Nephron progenitor cell (in vitro differentiated cells): ENCODE results near the gene AP4E1.
"Not testable (repeated sequence)": the region's sequence is repeated elsewhere in the genome, so short reads cannot be mapped to it uniquely, and the experiment has no call there.

ENCODE experiments used
- DNase-seq: peaks from one replicate; pipeline ENCODE4 v3.0.0; 2021
- H3K27ac Mint-ChIP-seq: 2 replicates; pipeline ENCODE4 v1.8.0; 2021; ENCODE audit warnings: mild to moderate bottlenecking, moderate library complexity, mixed read lengths
- H3K27me3 Mint-ChIP-seq: 2 replicates; pipeline ENCODE4 v1.8.0; 2021; ENCODE audit warnings: mild to moderate bottlenecking, low read depth, mixed read lengths; ENCODE audit not compliant: poor library complexity
- H3K36me3 Mint-ChIP-seq: 2 replicates; pipeline ENCODE4 v1.8.0; 2021; ENCODE audit warnings: low read depth, mixed read lengths
- H3K4me1 Mint-ChIP-seq: 2 replicates; pipeline ENCODE4 v1.8.0; 2021; ENCODE audit warnings: mixed read lengths
- H3K4me3 Mint-ChIP-seq: 2 replicates; pipeline ENCODE4 v1.8.0; 2021; ENCODE audit warnings: mild to moderate bottlenecking, moderate library complexity, mixed read lengths
- H3K9me3 Mint-ChIP-seq: 2 replicates; pipeline ENCODE4 v1.8.0; 2021; ENCODE audit warnings: mild to moderate bottlenecking, moderate library complexity, mixed read lengths
- CTCF ChIP-seq: fragments of 200-600 bp; sonication (generic); IDR thresholded peaks from 2 replicates; pipeline ENCODE4 v1.5.0; 2021; ENCODE audit warnings: antibody characterized with exemption

The AP4E1 gene

GRCh38 chr15:50891159-50891558 is 17.3 kb upstream of the AP4E1 start:
- Mint-ChIP-seq H3K27me3 (peaks cover 2% of the 10 kb centered on the region), H3K4me3 (no peak overlapping the region), H3K27ac (no peak overlapping the region), H3K9me3 (peaks cover 56% of the 10 kb centered on the region), H3K36me3 (peaks cover 46% of the 10 kb centered on the region), H3K4me1 (no peaks in the 10 kb centered on the region)
- TF ChIP-seq CTCF = no peak
- DNase-seq = no peak

- Mint-ChIP-seq H3K4me3 (no peak overlapping the region), H3K27ac (no peak overlapping the region), H3K27me3 (peaks cover 2% of the 10 kb centered on the region), H3K4me1 (no peaks in the 10 kb centered on the region), H3K36me3 (peaks cover 44% of the 10 kb centered on the region), H3K9me3 (peaks cover 58% of the 10 kb centered on the region)
- no peak for TF ChIP-seq CTCF
- no peak for DNase-seq
These were observed 14.5 kb upstream of the AP4E1 start for GRCh38 chr15:50893976-50894375.

- peaks cover 11% of the 10 kb centered on the region for H3K36me3 Mint-ChIP-seq
- H3K4me3 Mint-ChIP-seq, H3K27ac Mint-ChIP-seq, H3K9me3 Mint-ChIP-seq, H3K4me1 Mint-ChIP-seq, DNase-seq, H3K27me3 Mint-ChIP-seq: not testable (repeated sequence)
These were observed 7.1 kb upstream of the AP4E1 start for GRCh38 chr15:50901390-50901789.

GRCh38 chr15:50904211-50904610 is 4.3 kb upstream of the AP4E1 start:
- peaks cover 11% of the 10 kb centered on the region for H3K36me3 Mint-ChIP-seq
- H3K27ac Mint-ChIP-seq = no peak overlapping the region
- TF ChIP-seq CTCF = no peak
- no peaks in the 10 kb centered on the region for H3K9me3 Mint-ChIP-seq
- no peaks in the 10 kb centered on the region for H3K27me3 Mint-ChIP-seq
- no peak for DNase-seq
- peaks cover 15% of the 10 kb centered on the region for H3K4me1 Mint-ChIP-seq
- no peak overlapping the region for H3K4me3 Mint-ChIP-seq

GRCh38 chr15:50905055-50905454 is 3.4 kb upstream of the AP4E1 start:
- no peak overlapping the region for H3K4me3 Mint-ChIP-seq
- no peak for DNase-seq
- H3K27ac Mint-ChIP-seq = no peak overlapping the region
- peaks cover 18% of the 10 kb centered on the region for H3K4me1 Mint-ChIP-seq
- H3K36me3 Mint-ChIP-seq = peaks cover 11% of the 10 kb centered on the region
- no peak for TF ChIP-seq CTCF
- H3K27me3 Mint-ChIP-seq = peaks cover under 1% of the 10 kb centered on the region
- H3K9me3 Mint-ChIP-seq = no peaks in the 10 kb centered on the region

- no peak overlapping the region for H3K27ac Mint-ChIP-seq
- peaks cover 12% of the 10 kb centered on the region for H3K36me3 Mint-ChIP-seq
- H3K4me3 Mint-ChIP-seq = peak overlapping the region; percentile 90
- no peak for TF ChIP-seq CTCF
- no peak for DNase-seq
- peaks cover 2% of the 10 kb centered on the region for H3K27me3 Mint-ChIP-seq
- H3K4me1 Mint-ChIP-seq = peaks cover 22% of the 10 kb centered on the region
- H3K9me3 Mint-ChIP-seq = no peaks in the 10 kb centered on the region
These were observed 1.4 kb upstream of the AP4E1 start for GRCh38 chr15:50906954-50907600.
